NT2/D1 (cell line): ENCODE data around the gene SOX5.

Experiments
- YY1 ChIP-seq: IDR thresholded peaks from 2 replicates; pipeline ENCODE4 v1.6.1; 2011; ENCODE audit not compliant: insufficient read length, insufficient read depth
- ZNF274 ChIP-seq: IDR thresholded peaks from 2 replicates; pipeline ENCODE4 v1.6.1; 2011; ENCODE audit warnings: mild to moderate bottlenecking, low read depth, low read length

- TF ChIP-seq ZNF274 (no peak), YY1 (no peak)
Measured at GRCh38 chr12:23750923-23751322, 198.5 kb downstream of the SOX5 start.
